Stimulated activated naive CD8-positive, alpha-beta T cell treated with anti-CD3 and anti-CD28 coated beads, Interleukin-15, amount 100 ng/mL, for 72 hours (primary cell): Measurements from ENCODE around the gene UGT3A2.
A peak's percentile ranks its signal among the peaks of the same experiment; 100 is the strongest.
"Not testable (repeated sequence)": the region's sequence is repeated elsewhere in the genome, so short reads cannot be mapped to it uniquely, and the experiment has no call there.

Source experiments
- ATAC-seq: fragments of 150-1000 bp; cut with Tn5 transposase; 2 replicates; pipeline ENCODE4 v1.10.0; 2021; ENCODE audit warnings: mild to moderate bottlenecking, moderate library complexity
- DNase-seq, 2 donors: peaks; one replicate each; pipeline ENCODE4 v3.0.0; 2021 to 2022
- H3K27ac Mint-ChIP-seq, 2 donors: one replicate each; pipeline ENCODE4 v1.8.0; 2022; ENCODE audit warnings: mild to moderate bottlenecking in 2 of 2, mixed read lengths in 2 of 2, moderate library complexity in 2 of 2
- H3K27me3 Mint-ChIP-seq: one replicate; pipeline ENCODE4 v1.8.0; 2022; ENCODE audit warnings: mixed read lengths
- H3K4me1 Mint-ChIP-seq: one replicate; pipeline ENCODE4 v1.8.0; 2022; ENCODE audit warnings: mild to moderate bottlenecking, mixed read lengths
- H3K4me3 Mint-ChIP-seq, 2 donors: one replicate each; pipeline ENCODE4 v1.8.0; 2022; ENCODE audit warnings: mild to moderate bottlenecking in 2 of 2, mixed read lengths in 2 of 2, moderate library complexity in 1 of 2
- H3K9me3 Mint-ChIP-seq, 2 donors: one replicate each; pipeline ENCODE4 v1.8.0; 2022; ENCODE audit warnings: mixed read lengths in 2 of 2

Gene UGT3A2

DNA sequence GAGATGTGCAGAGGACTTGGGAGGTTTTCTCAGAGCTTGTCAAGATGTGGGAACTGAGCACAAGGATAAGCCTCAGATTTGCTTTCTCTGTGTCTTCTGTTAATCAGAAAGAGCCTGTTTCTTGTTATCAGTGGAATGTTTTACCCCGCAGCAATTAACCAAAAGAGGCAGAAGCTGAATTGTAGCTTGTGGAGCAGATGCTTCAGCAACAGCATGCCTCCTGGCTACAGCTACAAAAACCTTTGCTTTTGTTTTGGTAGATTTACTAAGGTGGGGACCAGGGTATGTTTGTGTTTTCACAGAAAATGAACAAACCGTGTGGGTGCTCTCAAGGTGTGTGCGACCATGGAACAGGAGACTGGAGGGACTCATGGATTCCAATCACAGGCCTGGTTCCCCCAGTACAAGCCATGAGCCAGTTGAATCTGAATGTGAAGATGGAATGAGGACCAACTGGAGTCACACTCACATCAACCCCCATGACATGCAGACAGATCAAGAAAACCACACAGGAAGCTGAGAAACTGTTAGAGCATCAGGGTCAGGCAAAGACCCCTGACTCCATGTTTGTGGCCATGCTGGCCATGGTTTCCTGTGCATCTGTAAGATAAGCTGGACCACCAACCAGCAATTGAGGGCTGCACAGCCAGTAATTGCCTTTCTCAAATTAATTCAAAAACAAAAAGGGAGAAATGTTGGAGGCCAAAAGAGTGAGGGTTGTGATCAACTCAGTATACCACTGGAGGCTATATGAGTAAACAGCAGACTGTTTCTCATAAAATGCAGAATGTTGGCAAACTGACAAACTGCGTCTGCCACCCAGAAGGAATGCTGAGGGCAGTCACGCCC, 6.9 kb downstream of the UGT3A2 start:
- Mint-ChIP-seq H3K4me3 (no peak overlapping the region), H3K27me3 (peaks cover 10% of the 10 kb centered on the region), H3K9me3 (no peaks in the 10 kb centered on the region), H3K27ac (no peak overlapping the region), H3K4me1 (no peaks in the 10 kb centered on the region)
- ATAC-seq (no peak), DNase-seq (no peak)

DNA sequence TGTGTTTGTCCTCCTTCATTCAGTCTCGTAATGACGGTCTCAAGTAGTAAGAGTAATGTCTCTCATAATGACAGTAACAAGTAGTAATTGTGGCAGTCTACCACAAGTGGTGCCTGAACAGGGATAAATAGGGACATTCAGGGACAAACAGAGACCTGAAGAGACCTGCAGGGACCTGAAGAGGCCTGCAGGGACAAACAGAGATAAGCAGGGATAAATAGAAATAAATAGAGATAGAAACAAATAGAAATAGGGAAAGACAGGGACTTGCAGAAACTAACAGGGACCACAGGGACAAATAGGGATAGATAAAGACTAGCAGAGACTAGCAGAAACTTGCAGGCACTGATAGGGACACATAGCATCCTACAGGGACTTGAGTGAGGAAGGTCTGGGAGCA, 7.9 kb downstream of the UGT3A2 start:
- DNase-seq (no peak), ATAC-seq (no peak)
- Mint-ChIP-seq H3K27ac (no peak overlapping the region), H3K27me3 (no peaks in the 10 kb centered on the region), H3K4me3 (no peak overlapping the region), H3K4me1 (no peaks in the 10 kb centered on the region), H3K9me3 (no peaks in the 10 kb centered on the region)

DNA sequence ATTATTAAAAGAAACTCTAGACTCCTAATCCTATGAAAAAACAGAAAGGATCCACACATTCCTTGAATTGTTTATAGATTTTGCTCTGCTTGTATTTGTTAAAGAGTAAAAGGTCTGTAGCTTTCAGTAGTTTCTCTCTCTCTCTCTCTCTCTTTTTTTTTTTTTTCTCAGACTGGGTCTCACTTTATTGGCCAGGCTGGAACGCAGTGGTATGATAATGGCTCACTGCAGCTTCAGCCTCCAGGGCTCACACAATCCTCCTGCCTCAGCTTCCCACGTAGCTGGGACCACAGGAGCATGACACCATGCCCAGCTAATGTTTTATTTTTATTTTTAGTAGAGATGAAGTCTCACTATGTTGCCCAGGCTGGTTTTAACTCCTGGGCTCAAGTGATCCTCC, 9.3 kb downstream of the UGT3A2 start:
- DNase-seq (no peak), ATAC-seq (no peak)
- H3K9me3 Mint-ChIP-seq = no peaks in the 10 kb centered on the region
- no peak overlapping the region for H3K27ac Mint-ChIP-seq
- H3K4me1 Mint-ChIP-seq = no peaks in the 10 kb centered on the region
- H3K27me3 Mint-ChIP-seq = no peaks in the 10 kb centered on the region
- no peak overlapping the region for H3K4me3 Mint-ChIP-seq

DNA sequence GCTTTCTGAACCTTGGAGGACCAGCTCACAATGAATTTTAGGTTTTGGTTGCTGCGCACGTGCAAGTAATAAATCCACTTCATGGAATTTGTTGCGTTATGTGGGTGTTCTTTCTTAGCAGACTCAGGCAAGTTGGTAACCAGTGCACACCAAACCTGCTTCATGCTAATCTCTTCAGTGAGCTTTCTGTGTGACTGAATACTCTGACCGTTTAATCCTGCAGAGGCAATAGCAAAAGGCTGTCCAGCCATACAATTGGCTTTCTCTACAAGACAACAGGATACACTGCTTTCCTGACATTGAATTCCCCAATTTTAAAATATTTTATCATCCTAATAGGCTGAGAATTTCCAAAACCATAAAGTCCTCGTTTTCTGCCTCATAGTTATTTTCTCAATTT, 10.3 kb downstream of the UGT3A2 start:
- no peak for ATAC-seq
- Mint-ChIP-seq H3K9me3 (no peaks in the 10 kb centered on the region), H3K4me1 (no peaks in the 10 kb centered on the region), H3K4me3 (no peak overlapping the region), H3K27ac (no peak overlapping the region), H3K27me3 (no peaks in the 10 kb centered on the region)
- DNase-seq = no peak

DNA sequence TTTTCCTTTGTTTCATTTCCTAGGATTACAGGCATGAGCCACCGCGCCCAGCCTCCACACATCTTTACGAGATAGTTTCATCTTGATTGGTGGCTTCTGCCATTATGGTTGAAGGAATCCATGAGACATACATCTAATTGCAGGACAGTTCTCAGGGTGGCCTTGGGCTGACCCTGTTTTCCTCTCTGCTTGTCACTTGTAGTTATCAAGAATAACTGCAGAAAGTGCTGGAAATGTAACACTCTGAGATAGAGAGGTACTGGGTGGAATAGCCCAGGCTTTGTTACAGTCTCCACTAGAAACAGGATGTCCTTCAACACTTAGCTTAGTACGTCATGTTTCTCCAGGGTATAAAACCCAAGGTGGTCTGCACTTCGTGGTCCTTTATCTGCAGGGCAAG, 10.7 kb downstream of the UGT3A2 start:
- H3K27me3 Mint-ChIP-seq = no peaks in the 10 kb centered on the region
- no peaks in the 10 kb centered on the region for H3K4me1 Mint-ChIP-seq
- no peaks in the 10 kb centered on the region for H3K9me3 Mint-ChIP-seq
- no peak overlapping the region for H3K4me3 Mint-ChIP-seq
- DNase-seq (no peak), ATAC-seq (no peak)
- H3K27ac Mint-ChIP-seq = peak overlapping the region in 1 of 2 donors; percentile 28

DNA sequence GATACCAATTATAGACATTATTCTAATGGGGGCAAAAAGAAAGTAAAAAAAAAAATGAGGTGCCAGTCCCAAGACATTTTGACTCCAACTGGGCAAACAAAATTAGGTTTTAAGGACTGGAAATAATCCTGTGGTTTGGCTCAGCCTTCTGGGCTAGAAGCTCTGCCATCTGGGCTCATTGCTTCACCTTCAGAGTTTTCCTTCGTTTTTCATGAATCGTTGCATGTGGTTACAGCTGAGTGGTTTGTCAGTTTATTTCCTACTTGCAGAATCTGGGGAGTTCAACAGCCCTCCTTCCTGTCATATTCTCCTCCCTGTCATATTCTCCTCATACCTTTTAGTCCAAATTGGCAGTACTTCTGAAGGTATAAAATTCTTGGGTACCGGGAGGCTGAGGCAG, 12.0 kb downstream of the UGT3A2 start:
- Mint-ChIP-seq H3K27me3 (no peaks in the 10 kb centered on the region), H3K9me3 (no peaks in the 10 kb centered on the region), H3K4me1 (no peaks in the 10 kb centered on the region), H3K4me3 (no peak overlapping the region), H3K27ac (no peak overlapping the region)
- ATAC-seq (no peak), DNase-seq (no peak)

DNA sequence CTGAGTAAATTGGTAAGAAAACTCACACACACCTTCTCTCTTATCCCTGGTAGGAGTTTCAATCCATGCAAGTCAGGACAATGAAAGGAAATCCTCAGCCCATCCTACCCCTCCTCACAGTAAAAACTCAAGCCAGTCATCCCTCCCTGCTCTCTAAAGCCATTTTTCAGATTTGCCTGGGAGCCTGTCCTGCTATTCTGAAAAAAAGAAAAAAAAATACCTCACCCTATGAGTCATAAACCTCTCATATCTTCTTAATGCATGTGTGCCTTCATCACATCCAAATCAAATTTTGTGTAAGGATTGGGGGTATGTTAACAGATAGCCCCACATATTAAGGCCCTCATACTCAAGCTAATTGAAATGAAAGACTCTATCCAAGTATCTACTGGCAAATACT, 14.1 kb downstream of the UGT3A2 start:
- H3K27me3 Mint-ChIP-seq = no peaks in the 10 kb centered on the region
- H3K4me3 Mint-ChIP-seq = no peak overlapping the region
- H3K4me1 Mint-ChIP-seq = no peaks in the 10 kb centered on the region
- DNase-seq (no peak), ATAC-seq (no peak)
- H3K27ac Mint-ChIP-seq = no peak overlapping the region
- no peaks in the 10 kb centered on the region for H3K9me3 Mint-ChIP-seq

DNA sequence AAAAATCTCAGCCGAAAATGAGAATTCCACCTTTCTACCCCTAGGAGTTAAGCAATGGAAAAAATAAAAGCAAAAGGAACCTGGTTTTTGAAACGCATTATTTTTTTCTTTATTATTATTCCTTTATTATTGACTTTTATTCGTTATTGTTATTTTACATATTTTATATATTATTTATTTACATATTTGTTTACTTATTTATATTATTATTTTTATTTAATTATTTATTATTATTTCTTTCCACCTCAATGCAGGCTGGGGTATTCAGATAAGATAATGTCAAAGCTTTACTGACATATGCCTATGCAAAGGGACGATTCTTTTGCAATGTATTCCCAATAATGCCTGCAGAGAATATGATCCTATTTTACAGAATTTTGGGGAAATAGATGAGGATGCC, 16.7 kb downstream of the UGT3A2 start:
- H3K4me3 Mint-ChIP-seq = no peak overlapping the region
- DNase-seq (no peak), ATAC-seq (no peak)
- no peak overlapping the region for H3K27ac Mint-ChIP-seq
- no peaks in the 10 kb centered on the region for H3K9me3 Mint-ChIP-seq
- H3K4me1 Mint-ChIP-seq = no peaks in the 10 kb centered on the region
- no peaks in the 10 kb centered on the region for H3K27me3 Mint-ChIP-seq

DNA sequence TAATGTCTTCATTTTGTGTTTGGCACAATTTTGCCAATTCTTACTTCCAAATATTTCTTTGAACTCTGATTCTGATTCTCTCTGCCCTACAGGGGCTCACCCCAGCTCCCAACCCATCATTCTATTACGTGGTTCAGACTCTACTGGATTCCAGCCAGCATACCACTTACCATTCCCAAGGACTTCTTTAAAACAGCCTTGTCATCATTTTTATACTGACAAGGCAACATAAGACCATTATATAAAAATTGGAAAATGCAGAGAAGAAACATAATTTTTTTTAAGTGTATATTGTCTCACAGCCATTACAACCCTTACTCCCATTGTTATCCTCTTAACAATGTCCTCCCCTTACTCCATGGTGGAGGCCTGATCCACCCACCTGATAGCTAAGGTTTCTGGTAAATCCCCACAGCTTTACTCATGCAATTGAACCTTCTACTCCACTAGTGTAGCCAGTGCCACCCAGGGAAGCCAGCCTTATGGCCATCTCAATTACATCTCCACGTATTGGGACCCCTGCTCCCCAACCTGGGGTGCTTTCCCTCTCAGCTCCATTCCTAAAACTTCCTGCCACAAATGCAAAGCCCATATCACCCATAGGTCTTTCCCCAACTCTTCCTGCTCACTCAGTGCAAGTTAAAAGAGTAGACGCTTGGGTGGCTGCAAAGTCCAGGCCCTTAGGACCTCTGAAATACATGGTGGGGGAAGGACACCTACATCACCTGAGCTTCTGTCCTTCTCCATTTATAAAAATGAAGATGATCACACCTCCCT, 19.1 kb downstream of the UGT3A2 start:
- H3K9me3 Mint-ChIP-seq = no peaks in the 10 kb centered on the region
- no peaks in the 10 kb centered on the region for H3K4me1 Mint-ChIP-seq
- DNase-seq = no peak

DNA sequence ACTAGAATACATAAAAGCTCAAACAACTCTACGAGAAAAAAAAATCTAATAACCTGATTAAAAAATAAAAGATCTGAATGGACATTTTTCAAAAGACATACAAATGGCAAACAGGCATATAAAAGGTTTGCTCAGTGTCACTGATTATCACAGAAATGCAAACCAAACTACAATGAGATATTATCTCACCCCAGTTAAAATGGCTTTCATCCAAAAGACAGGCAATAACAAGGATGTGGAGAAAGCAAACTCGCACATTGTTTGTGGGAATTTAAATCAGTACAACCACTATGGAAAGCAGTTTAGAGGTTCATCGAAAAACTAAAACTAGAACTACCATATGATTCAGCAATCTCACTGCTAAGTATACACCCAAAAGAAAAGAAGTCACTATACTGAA, 20.8 kb downstream of the UGT3A2 start:
- ATAC-seq (no peak), DNase-seq (no peak)
- Mint-ChIP-seq H3K4me3 (no peak overlapping the region), H3K4me1 (no peaks in the 10 kb centered on the region), H3K9me3 (no peaks in the 10 kb centered on the region), H3K27me3 (no peaks in the 10 kb centered on the region), H3K27ac (no peak overlapping the region)

More for the DNA sequence above, 19.1 kb downstream of the UGT3A2 start:
- Mint-ChIP-seq H3K27ac (no peak overlapping the region), H3K27me3 (no peaks in the 10 kb centered on the region), H3K4me3 (no peak overlapping the region)
- no peak for ATAC-seq

DNA sequence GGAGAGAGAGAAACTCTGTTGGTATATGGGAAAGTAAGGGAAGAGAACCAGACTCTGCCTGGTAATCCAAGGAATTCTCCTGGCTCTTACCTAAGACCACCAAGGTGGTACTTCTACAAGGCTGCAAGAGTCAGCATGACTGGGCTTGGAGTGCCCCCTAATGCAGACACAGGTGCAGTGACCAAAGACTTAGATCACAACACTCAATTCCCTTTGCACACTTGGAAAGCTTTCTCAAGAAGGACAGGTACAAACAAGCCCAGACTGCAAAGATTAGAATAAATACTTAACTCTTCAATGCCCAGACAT, 25.2 kb downstream of the UGT3A2 start:
- no peak for DNase-seq
- no peak overlapping the region for H3K4me3 Mint-ChIP-seq
- no peak for ATAC-seq

DNA sequence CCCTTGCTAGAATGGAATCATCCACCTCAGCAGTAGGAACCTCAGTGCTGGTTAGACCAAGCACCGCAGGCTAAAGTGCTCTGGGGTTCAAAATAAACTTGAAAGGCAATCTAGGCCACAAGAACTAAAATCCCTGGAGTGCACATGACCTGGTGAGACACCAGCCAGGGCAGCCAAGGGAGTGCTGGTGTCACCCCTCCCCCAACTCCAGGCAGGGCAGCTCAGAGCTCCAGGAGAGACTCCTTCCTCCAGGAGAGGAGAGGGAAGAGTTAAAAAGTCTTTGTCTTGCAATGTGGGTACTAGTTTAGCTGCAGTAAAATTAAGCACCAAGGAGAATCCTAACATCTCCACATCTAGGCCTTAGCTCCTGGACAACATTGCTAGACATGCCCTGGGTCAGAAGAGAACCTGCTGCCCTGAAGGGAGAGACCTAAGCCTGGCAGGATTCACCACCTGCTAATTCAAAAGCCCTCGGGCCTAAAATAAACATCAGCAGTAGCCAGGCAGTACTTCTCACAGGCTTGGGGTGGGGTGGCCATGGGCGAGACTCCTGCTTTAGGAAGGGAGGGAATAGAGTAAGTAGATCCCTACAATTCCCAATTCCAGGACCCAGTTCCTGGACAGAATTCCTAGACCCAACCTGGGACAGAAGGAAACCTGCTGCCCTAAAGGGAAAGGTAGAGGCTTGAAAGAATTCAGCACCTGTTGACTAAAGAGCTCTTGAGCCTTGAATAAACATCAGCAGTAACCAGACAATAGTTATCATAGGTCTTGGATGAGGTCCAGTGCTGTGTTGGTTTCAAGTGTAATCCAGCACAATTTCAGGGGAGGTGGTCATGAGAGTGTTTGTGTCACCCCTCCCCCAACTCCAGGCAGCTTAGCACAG, 25.8 kb downstream of the UGT3A2 start:
- ATAC-seq (no peak), DNase-seq (no peak)
- H3K9me3 Mint-ChIP-seq = no peaks in the 10 kb centered on the region
- H3K4me3 Mint-ChIP-seq = no peak overlapping the region
- H3K27ac Mint-ChIP-seq = peak overlapping the region in 1 of 2 donors; percentile 51
- no peaks in the 10 kb centered on the region for H3K27me3 Mint-ChIP-seq
- H3K4me1 Mint-ChIP-seq = no peaks in the 10 kb centered on the region

More for the DNA sequence above, 25.2 kb downstream of the UGT3A2 start:
- Mint-ChIP-seq H3K27me3 (no peaks in the 10 kb centered on the region), H3K9me3 (no peaks in the 10 kb centered on the region), H3K27ac (no peak overlapping the region), H3K4me1 (no peaks in the 10 kb centered on the region)

DNA sequence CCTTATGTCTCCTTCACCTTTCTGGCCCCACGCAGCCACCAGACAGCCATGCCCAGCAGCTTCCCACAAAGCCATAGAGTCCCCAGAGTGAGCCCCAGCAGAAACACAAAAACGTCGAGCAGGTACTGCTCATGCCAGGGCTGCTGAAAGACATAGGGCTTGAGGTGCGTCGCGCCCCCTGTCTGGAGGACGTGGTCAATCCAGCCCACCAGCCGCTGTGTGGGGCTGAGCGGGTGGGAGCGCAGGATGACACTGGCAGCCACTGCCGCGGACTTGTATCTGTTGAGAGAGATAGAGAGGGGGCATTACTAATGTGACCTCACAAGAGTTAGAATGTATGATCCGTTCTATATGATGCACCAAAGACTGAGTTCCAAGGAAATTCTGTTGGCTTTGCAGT, 31.0 kb downstream of the UGT3A2 start:
- Mint-ChIP-seq H3K27me3 (no peaks in the 10 kb centered on the region), H3K4me1 (no peaks in the 10 kb centered on the region), H3K27ac (no peak overlapping the region), H3K4me3 (no peak overlapping the region), H3K9me3 (no peaks in the 10 kb centered on the region)
- ATAC-seq = no peak
- DNase-seq = no peak

DNA sequence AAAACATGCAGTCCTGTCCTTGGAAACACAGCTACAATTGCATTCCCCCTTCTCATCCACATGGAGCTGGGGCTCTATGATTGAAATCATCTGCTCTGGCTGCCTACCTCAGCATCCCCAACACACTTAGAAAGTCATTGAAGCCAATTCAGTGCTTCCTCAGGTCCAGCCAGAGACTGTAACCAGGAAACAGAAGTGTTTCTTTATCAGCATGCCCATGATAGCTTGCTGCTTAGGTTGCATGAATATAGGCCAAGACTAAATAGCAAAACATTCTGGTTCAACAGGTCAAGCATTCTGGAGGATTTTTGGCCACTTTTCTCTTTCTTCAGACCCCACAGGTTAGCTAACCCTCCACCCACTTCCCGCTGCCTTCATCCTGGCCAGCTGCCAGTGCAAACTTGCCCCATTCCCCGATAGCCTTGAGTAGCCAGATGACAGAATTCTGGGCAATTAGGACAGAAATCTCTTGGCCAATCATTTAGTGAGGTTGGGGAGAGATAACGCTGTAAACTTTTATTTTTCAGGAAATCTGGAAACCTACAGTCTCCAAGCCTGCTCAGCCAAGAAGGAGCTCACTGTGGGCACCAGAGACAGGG, 32.0 kb downstream of the UGT3A2 start:
- H3K9me3 Mint-ChIP-seq, ATAC-seq, H3K4me3 Mint-ChIP-seq, H3K4me1 Mint-ChIP-seq, H3K27me3 Mint-ChIP-seq, H3K27ac Mint-ChIP-seq, DNase-seq: not testable (repeated sequence)

DNA sequence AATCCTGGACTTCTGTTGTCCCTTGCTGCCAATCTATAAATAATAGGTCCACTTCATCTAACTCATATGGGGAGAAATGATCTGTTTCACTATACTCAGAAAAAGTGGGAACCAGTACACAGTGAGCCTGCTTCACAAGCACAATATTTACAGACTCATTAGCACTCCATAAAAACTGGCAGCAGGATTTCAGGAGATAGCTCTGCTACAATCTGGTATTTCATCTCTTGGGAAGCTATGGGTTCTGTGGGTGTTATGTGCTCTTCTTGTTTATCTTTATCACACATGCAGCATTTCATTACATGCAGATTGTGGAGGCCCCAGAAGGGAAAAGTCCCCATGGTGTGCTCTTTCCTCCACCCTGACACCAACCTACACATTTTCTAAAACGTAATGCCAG, 33.2 kb downstream of the UGT3A2 start:
- ATAC-seq (no peak), DNase-seq (no peak)
- Mint-ChIP-seq H3K9me3 (no peaks in the 10 kb centered on the region), H3K4me3 (no peak overlapping the region), H3K27ac (no peak overlapping the region), H3K4me1 (no peaks in the 10 kb centered on the region), H3K27me3 (no peaks in the 10 kb centered on the region)
